SK-N-SH (cell line): ENCODE measurements around the gene SHLD1. TPM values are rescaled to one million over a fixed set of nuclear protein-coding genes. Genes with fewer than 3 reads are reported as not detected.

Experiments used
- CTCF ChIA-PET: fragments of 300-600, 350-600 bp; formaldehyde crosslinking; extraction: SDS; loops from one replicate; lab custom pipeline; 2021; lab: Yijun Ruan, JAX
- POLR2A ChIA-PET: fragments of 350-600 bp; sonication (Branson Sonifier 250); formaldehyde crosslinking; extraction: SDS; loops from one replicate; lab custom pipeline; 2020; ENCODE audit warnings: antibody characterized with exemption, inconsistent platforms; lab: Yijun Ruan, JAX
- DNase-seq: peaks from one replicate; pipeline ENCODE4 v3.0.0; 2012
- H2AFZ ChIP-seq: fragments of 200-600 bp; sonication (generic); 2 replicates; pipeline ENCODE4 v1.8.1; 2016; ENCODE audit warnings: antibody characterized with exemption, mild to moderate bottlenecking, low read depth
- H3F3A ChIP-seq: fragments of 200-600 bp; sonication (generic); replicated peaks from 2 replicates; pipeline ENCODE3; 2016; ENCODE audit warnings: antibody characterized with exemption, mild to moderate bottlenecking; ENCODE audit not compliant: insufficient read depth
- H3K27ac ChIP-seq, 2 experiments: fragments of 200-500 bp in 1 of 2; fragments of 200-600 bp in 1 of 2; sonication (Bioruptor generic) in 1 of 2; sonication (generic), shearing (Covaris generic) in 1 of 2; 2 replicates each; pipeline versions ENCODE4 v1.5.1 to v1.6.1; 2014 to 2016; ENCODE audit warnings: low read depth in 2 of 2, inconsistent platforms in 1 of 2, low read length in 1 of 2, mild to moderate bottlenecking in 1 of 2, mixed read lengths in 1 of 2
- H3K27me3 ChIP-seq: fragments of 200-600 bp; sonication (generic), shearing (Covaris generic); 2 replicates; pipeline ENCODE4 v1.6.1; 2016; ENCODE audit warnings: mixed run types; ENCODE audit not compliant: insufficient read depth
- H3K36me3 ChIP-seq, 2 experiments: fragments of 200-500 bp in 1 of 2; fragments of 200-600 bp in 1 of 2; sonication (Bioruptor generic) in 1 of 2; sonication (generic) in 1 of 2; replicated peaks in 1 of 2; 2 replicates each; pipeline versions ENCODE3 to v1.5.1; 2014 to 2016; ENCODE audit warnings: low read length in 1 of 2, mild to moderate bottlenecking in 1 of 2; ENCODE audit not compliant: insufficient read depth in 2 of 2, control insufficient read depth in 1 of 2
- H3K4me1 ChIP-seq, 2 experiments: fragments of 200-500 bp in 1 of 2; fragments of 200-600 bp in 1 of 2; sonication (Bioruptor generic) in 1 of 2; sonication (generic), shearing (Covaris generic) in 1 of 2; 2 replicates each; pipeline versions ENCODE4 v1.5.1 to v1.6.1; 2014 to 2016; ENCODE audit warnings: low read depth in 1 of 2, low read length in 1 of 2, mixed run types in 1 of 2; ENCODE audit not compliant: insufficient read depth in 2 of 2, control insufficient read depth in 1 of 2
- H3K4me2 ChIP-seq: fragments of 200-600 bp; sonication (generic), shearing (Covaris generic); 2 replicates; pipeline ENCODE4 v1.6.1; 2017; ENCODE audit warnings: mixed run types
- H3K4me3 ChIP-seq, 2 experiments: fragments of 200-500 bp in 1 of 2; fragments of 200-600 bp in 1 of 2; sonication (Bioruptor generic) in 1 of 2; sonication (generic), shearing (Covaris generic) in 1 of 2; 2 replicates each; pipeline versions ENCODE4 v1.5.1 to v1.8.1; 2014 to 2016; ENCODE audit warnings: low read depth in 2 of 2, inconsistent platforms in 1 of 2, low read length in 1 of 2, mild to moderate bottlenecking in 1 of 2, mixed read lengths in 1 of 2, moderate library complexity in 1 of 2
- H3K79me2 ChIP-seq: fragments of 200-600 bp; sonication (generic); 2 replicates; pipeline ENCODE4 v1.8.1; 2017; ENCODE audit warnings: mild to moderate bottlenecking; ENCODE audit not compliant: insufficient read depth
- H3K9ac ChIP-seq: fragments of 200-600 bp; sonication (generic); 2 replicates; pipeline ENCODE4 v1.6.1; 2017; ENCODE audit warnings: mixed run types
- H3K9me2 ChIP-seq: fragments of 200-600 bp; sonication (generic); 2 replicates; pipeline ENCODE4 v1.6.1; 2017; ENCODE audit warnings: mixed run types
- H3K9me3 ChIP-seq: fragments of 200-600 bp; sonication (generic); 2 replicates; pipeline ENCODE4 v1.6.1; 2017; ENCODE audit warnings: mixed run types, mild to moderate bottlenecking, moderate library complexity
- H4K20me1 ChIP-seq: fragments of 200-600 bp; sonication (generic); 2 replicates; pipeline ENCODE4 v1.6.1; 2017; ENCODE audit warnings: mild to moderate bottlenecking, mixed run types; ENCODE audit not compliant: insufficient read depth
- EZH2phosphoT487 ChIP-seq: fragments of 200-600 bp; sonication (generic); IDR thresholded peaks from 2 replicates; pipeline ENCODE4 v1.6.1; 2017; ENCODE audit warnings: low read depth, mixed run types, mild to moderate bottlenecking, antibody characterized with exemption, moderate library complexity, borderline replicate concordance
- FOSL2 ChIP-seq: IDR thresholded peaks from 2 replicates; pipeline ENCODE4 v1.4.0; 2012; ENCODE audit warnings: low read depth, mild to moderate bottlenecking, moderate library complexity, borderline replicate concordance
- NFIC ChIP-seq: IDR thresholded peaks from 2 replicates; pipeline ENCODE4 v1.4.0; 2012; ENCODE audit warnings: borderline replicate concordance
- RFX5 ChIP-seq: IDR thresholded peaks from 2 replicates; pipeline ENCODE4 v1.6.1; 2012; ENCODE audit warnings: mild to moderate bottlenecking, improper control_type of control experiment, low read length
- SMC3 ChIP-seq: IDR thresholded peaks from 2 replicates; pipeline ENCODE4 v1.6.1; 2012; ENCODE audit warnings: low read depth, low read length, improper control_type of control experiment
- WGBS: methylation state at CpG from one replicate; pipeline ENCODE4 v1.1.6; 2017; ENCODE audit warnings: low lambda C conversion rate; 5-methylcytosine and 5-hydroxymethylcytosine counted together
- polyA plus RNA-seq, 3 experiments: library from polyadenylated mRNA; depleted of rRNA; stranded (reverse); fragments of >200 nt; gene quantifications; 2 replicates each; pipeline ENCODE4 v1.2.3, GENCODE V29; 2012
- TF ChIP-seq, protein P1 (sequence below): IDR thresholded peaks from 2 replicates; pipeline ENCODE4 v1.6.1; 2012; ENCODE audit warnings: mild to moderate bottlenecking, low read depth, low read length, moderate library complexity
- TF ChIP-seq, protein P2 (sequence below): fragments of 150-350 bp; IDR thresholded peaks from 2 replicates; pipeline ENCODE4 v1.6.1; 2016; ENCODE audit warnings: mild to moderate bottlenecking, low read depth, low read length

The SHLD1 gene
- polyA plus RNA-seq, 1 of the 3 experiments (the other 2 are of a cell fraction) = 4.5 TPM

DNA sequence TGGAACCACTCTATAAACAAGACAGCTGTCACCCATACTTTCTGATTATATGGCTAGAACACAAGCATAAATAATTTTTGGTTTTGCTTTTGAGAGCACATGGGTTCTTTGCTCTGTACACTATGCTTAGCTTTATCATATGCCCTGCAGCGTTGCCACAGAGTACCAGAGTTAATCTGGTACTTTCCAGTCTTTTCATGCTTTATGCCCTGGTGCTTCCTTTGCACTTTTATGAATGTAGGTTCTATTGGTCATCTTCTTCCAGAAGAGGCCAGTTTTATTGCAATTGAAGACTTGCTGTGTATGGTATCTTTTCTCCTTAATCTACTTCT, 20.8 kb downstream of the SHLD1 start:
- no peak for DNase-seq
- Histone ChIP-seq H4K20me1 (no peaks in the 10 kb centered on the region), H3K4me1 (peaks cover 0 to 4% of the 10 kb centered on the region in 2 experiments; a peak in 1 of 4 replicates), H3K27ac (no peak overlapping the region), H3K9ac (no peak overlapping the region), H3K27me3 (no peaks in the 10 kb centered on the region), H3F3A (no peaks in the 10 kb centered on the region), H3K4me3 (no peak overlapping the region), H3K79me2 (no peaks in the 10 kb centered on the region), H3K36me3 (no peaks in the 10 kb centered on the region), H2AFZ (no peak overlapping the region), H3K4me2 (no peak overlapping the region), H3K9me2 (no peaks in the 10 kb centered on the region), H3K9me3 (no peaks in the 10 kb centered on the region)
- WGBS = 71% methylated on average over 1 of the region's 1 CpG
- POLR2A ChIA-PET = no interaction called here
- CTCF ChIA-PET = no interaction called here
- TF ChIP-seq, protein P1, sequence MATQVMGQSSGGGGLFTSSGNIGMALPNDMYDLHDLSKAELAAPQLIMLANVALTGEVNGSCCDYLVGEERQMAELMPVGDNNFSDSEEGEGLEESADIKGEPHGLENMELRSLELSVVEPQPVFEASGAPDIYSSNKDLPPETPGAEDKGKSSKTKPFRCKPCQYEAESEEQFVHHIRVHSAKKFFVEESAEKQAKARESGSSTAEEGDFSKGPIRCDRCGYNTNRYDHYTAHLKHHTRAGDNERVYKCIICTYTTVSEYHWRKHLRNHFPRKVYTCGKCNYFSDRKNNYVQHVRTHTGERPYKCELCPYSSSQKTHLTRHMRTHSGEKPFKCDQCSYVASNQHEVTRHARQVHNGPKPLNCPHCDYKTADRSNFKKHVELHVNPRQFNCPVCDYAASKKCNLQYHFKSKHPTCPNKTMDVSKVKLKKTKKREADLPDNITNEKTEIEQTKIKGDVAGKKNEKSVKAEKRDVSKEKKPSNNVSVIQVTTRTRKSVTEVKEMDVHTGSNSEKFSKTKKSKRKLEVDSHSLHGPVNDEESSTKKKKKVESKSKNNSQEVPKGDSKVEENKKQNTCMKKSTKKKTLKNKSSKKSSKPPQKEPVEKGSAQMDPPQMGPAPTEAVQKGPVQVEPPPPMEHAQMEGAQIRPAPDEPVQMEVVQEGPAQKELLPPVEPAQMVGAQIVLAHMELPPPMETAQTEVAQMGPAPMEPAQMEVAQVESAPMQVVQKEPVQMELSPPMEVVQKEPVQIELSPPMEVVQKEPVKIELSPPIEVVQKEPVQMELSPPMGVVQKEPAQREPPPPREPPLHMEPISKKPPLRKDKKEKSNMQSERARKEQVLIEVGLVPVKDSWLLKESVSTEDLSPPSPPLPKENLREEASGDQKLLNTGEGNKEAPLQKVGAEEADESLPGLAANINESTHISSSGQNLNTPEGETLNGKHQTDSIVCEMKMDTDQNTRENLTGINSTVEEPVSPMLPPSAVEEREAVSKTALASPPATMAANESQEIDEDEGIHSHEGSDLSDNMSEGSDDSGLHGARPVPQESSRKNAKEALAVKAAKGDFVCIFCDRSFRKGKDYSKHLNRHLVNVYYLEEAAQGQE = no peak
- TF ChIP-seq EZH2phosphoT487 (no peak), SMC3 (no peak)

DNA sequence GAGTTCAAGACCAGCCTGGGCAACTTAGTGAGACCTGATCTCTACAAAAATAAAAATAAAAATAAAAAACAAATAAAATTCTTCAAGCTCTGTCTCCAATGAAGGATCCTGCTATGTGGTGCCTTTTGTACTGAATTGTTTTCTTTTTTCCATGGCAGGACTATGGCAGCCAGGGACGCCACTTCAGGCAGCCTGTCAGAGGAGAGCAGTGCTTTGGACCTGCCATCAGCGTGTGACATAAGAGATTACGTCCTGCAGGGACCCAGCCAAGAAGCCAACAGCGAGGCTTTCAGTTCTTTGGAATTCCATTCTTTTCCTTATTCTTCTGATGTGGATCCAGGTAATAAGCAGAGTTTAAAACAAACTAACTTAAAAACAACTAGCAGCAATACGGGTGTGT, 22.5 kb downstream of the SHLD1 start:
- H3K79me2 ChIP-seq = no peaks in the 10 kb centered on the region
- H3K36me3 ChIP-seq = no peaks in the 10 kb centered on the region
- WGBS = 98% methylated on average over 5 of the region's 5 CpGs
- no peak overlapping the region for H3K4me2 ChIP-seq
- H3K27me3 ChIP-seq = no peaks in the 10 kb centered on the region
- peaks cover 0 to 4% of the 10 kb centered on the region in 2 experiments; a peak in 1 of 4 replicates for H3K4me1 ChIP-seq
- TF ChIP-seq RFX5 (no peak), NFIC (no peak), FOSL2 (no peak)
- TF ChIP-seq, protein P2, sequence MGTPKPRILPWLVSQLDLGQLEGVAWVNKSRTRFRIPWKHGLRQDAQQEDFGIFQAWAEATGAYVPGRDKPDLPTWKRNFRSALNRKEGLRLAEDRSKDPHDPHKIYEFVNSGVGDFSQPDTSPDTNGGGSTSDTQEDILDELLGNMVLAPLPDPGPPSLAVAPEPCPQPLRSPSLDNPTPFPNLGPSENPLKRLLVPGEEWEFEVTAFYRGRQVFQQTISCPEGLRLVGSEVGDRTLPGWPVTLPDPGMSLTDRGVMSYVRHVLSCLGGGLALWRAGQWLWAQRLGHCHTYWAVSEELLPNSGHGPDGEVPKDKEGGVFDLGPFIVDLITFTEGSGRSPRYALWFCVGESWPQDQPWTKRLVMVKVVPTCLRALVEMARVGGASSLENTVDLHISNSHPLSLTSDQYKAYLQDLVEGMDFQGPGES = no peak
- H4K20me1 ChIP-seq = no peaks in the 10 kb centered on the region
- H3K9me2 ChIP-seq = no peaks in the 10 kb centered on the region
- no peaks in the 10 kb centered on the region for H3K9me3 ChIP-seq
- H3K4me3 ChIP-seq = no peak overlapping the region
- CTCF ChIA-PET = interaction anchor here (1.1 kb wide), 1 partner anchor 16 kb away, joined by 3 read pairs; no protein-coding TSS in a partner anchor
- no peak overlapping the region for H3K9ac ChIP-seq
- no peaks in the 10 kb centered on the region for H3F3A ChIP-seq
- no peak overlapping the region for H3K27ac ChIP-seq
- POLR2A ChIA-PET = no interaction called here
- no peak overlapping the region for H2AFZ ChIP-seq
- DNase-seq = no peak
